ENCODE results near the gene ADARB1. TPM values are rescaled to one million over a fixed set of nuclear protein-coding genes. Genes with fewer than 3 reads are reported as not detected.

Gene ADARB1
- total and polyA plus RNA-seq, 9 of the 15 experiments (the other 6 are each of a cell fraction or from before 2014, with no cell fraction given), result 6.7 to 16.0 (median 8.3) TPM

- peak; percentile 88 to 95 for TF ChIP-seq RAD21 (CRISPR knock-in tag; conservative IDR thresholded peaks at IDR 0.05 in 1 of 2, IDR thresholded peaks at IDR 0.05 in 1 of 2)
- TF ChIP-seq CC2D1A (IDR thresholded peaks at IDR 0.05), result peak; percentile 54; the same call in 1 of the 2 replicates
- TF ChIP-seq LEF1 (IDR thresholded peaks at IDR 0.05), result 0 out of 2 replicates have a peak, but pooled peaks have one; percentile 31
- peak; percentile 21; the same call in 1 of the 2 replicates for TF ChIP-seq CTBP1 (IDR thresholded peaks at IDR 0.05; ENCODE audit: borderline replicate concordance)
- 0 out of 2 replicates have a peak, but pooled peaks have one; percentile 49 for TF ChIP-seq E2F5 (CRISPR knock-in tag; IDR thresholded peaks at IDR 0.05)
- peak; percentile 32; the same call in 1 of the 2 replicates for TF ChIP-seq ZBTB33 (CRISPR knock-in tag; IDR thresholded peaks at IDR 0.05)
- TF ChIP-seq ARID2 (IDR thresholded peaks at IDR 0.05), result peak; percentile 66
Observed at GRCh38 chr21:45136927-45137611, 62.7 kb downstream of the ADARB1 start (continued).

Measured in K562 (cell line).